ENCODE results near the gene GRAP2.

GRAP2 gene

GRCh38 chr22:40019100-40019499 is 118.2 kb downstream of the GRAP2 start:
- DNase-seq: no peak

GRCh38 chr22:40020956-40021355 is 120.1 kb downstream of the GRAP2 start:
- DNase-seq: no peak

GRCh38 chr22:40021401-40022000 is 120.6 kb downstream of the GRAP2 start:
- no peak for DNase-seq

- DNase-seq: no peak
Measured at GRCh38 chr22:40022536-40023240, 121.8 kb downstream of the GRAP2 start.
